HEK293 (cell line): ENCODE measurements around the gene ARMC8.

Source experiments
- ZFP3 ChIP-seq: fragments of 450-650 bp; formaldehyde crosslinking; IDR thresholded peaks from 2 replicates; pipeline ENCODE4 v1.5.1; 2016; ENCODE audit warnings: low read depth, missing biosample characterization, missing genetic modification characterization
- ZNF48 ChIP-seq: fragments of 450-650 bp; formaldehyde crosslinking; IDR thresholded peaks from 2 replicates; pipeline ENCODE4 v1.5.1; 2016; ENCODE audit warnings: missing biosample characterization, missing genetic modification characterization
- ZNF624 ChIP-seq: fragments of 450-650 bp; formaldehyde crosslinking; IDR thresholded peaks from 2 replicates; pipeline ENCODE4 v1.5.1; 2017; ENCODE audit warnings: missing biosample characterization, missing genetic modification characterization
- TF ChIP-seq, protein P1 (sequence below): fragments of 450-650 bp; formaldehyde crosslinking; IDR thresholded peaks from 2 replicates; pipeline ENCODE4 v1.5.1; 2016; ENCODE audit warnings: missing biosample characterization, missing genetic modification characterization
- TF ChIP-seq, protein P2 (sequence below): fragments of 450-650 bp; formaldehyde crosslinking; IDR thresholded peaks from 2 replicates; pipeline ENCODE4 v1.5.1; 2016; ENCODE audit warnings: missing biosample characterization, missing genetic modification characterization

DNA sequence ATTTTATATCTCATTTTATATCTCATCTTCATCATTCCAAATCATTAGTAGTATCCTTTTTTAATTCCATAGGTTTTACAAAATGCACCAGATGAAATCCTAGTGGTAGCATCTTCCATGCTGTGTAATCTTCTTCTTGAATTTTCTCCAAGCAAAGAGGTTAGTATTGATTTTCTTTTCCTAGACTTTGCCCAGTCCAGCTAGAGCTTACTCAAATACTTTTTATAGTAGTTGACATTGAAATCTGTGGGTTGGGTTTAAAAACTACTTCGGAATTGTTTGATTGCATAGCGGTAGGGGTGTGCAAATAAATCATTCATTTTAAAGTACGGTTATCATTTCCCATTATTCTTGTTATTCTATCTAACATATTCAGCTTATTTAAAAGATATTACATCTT lies 80.0 kb downstream of the ARMC8 start:
- TF ChIP-seq, protein P1, sequence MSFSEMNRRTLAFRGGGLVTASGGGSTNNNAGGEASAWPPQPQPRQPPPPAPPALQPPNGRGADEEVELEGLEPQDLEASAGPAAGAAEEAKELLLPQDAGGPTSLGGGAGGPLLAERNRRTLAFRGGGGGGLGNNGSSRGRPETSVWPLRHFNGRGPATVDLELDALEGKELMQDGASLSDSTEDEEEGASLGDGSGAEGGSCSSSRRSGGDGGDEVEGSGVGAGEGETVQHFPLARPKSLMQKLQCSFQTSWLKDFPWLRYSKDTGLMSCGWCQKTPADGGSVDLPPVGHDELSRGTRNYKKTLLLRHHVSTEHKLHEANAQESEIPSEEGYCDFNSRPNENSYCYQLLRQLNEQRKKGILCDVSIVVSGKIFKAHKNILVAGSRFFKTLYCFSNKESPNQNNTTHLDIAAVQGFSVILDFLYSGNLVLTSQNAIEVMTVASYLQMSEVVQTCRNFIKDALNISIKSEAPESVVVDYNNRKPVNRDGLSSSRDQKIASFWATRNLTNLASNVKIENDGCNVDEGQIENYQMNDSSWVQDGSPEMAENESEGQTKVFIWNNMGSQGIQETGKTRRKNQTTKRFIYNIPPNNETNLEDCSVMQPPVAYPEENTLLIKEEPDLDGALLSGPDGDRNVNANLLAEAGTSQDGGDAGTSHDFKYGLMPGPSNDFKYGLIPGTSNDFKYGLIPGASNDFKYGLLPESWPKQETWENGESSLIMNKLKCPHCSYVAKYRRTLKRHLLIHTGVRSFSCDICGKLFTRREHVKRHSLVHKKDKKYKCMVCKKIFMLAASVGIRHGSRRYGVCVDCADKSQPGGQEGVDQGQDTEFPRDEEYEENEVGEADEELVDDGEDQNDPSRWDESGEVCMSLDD = no peak
- TF ChIP-seq ZNF48 (tag by site-specific recombination) (no peak), ZFP3 (tag by site-specific recombination) (no peak), ZNF624 (no peak)
- TF ChIP-seq, protein P2, sequence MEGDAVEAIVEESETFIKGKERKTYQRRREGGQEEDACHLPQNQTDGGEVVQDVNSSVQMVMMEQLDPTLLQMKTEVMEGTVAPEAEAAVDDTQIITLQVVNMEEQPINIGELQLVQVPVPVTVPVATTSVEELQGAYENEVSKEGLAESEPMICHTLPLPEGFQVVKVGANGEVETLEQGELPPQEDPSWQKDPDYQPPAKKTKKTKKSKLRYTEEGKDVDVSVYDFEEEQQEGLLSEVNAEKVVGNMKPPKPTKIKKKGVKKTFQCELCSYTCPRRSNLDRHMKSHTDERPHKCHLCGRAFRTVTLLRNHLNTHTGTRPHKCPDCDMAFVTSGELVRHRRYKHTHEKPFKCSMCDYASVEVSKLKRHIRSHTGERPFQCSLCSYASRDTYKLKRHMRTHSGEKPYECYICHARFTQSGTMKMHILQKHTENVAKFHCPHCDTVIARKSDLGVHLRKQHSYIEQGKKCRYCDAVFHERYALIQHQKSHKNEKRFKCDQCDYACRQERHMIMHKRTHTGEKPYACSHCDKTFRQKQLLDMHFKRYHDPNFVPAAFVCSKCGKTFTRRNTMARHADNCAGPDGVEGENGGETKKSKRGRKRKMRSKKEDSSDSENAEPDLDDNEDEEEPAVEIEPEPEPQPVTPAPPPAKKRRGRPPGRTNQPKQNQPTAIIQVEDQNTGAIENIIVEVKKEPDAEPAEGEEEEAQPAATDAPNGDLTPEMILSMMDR (tag by site-specific recombination) = no peak
